Measurements from ENCODE around the gene CNTN1. TPM values are rescaled to one million over a fixed set of nuclear protein-coding genes. Genes with fewer than 3 reads are reported as not detected.

Gene CNTN1
- total RNA-seq, 2 donors from 2014 or later, result 0.16 to 0.19 TPM

DNA sequence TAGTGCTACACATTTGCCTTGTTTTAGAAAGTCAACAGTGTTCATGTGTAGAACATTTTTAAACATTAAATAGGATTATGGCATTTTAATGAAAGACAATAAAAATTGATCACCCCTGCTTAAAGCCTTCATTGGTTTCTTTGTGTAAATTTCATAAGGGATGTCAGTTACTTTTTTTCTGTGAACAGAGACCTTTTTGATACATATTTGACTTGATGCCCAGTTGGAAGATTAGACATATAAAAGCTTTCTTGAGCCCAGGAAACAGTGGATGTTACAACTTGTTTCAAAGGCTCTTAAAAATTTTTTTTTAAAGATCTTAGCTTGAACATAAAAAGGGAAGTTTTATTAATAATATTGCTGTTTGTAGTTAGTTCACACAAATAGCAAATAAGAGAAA lies 327.2 kb downstream of the CNTN1 start:
- Histone ChIP-seq H3K9me3 (no peaks in the 10 kb centered on the region), H3K27ac (no peak overlapping the region), H3K4me1 (no peaks in the 10 kb centered on the region), H3K36me3 (no peaks in the 10 kb centered on the region), H3K4me3 (no peak overlapping the region), H3K27me3 (no peaks in the 10 kb centered on the region)
- no peak for DNase-seq (ENCODE audit: low spot score)
- TF ChIP-seq, protein P1, sequence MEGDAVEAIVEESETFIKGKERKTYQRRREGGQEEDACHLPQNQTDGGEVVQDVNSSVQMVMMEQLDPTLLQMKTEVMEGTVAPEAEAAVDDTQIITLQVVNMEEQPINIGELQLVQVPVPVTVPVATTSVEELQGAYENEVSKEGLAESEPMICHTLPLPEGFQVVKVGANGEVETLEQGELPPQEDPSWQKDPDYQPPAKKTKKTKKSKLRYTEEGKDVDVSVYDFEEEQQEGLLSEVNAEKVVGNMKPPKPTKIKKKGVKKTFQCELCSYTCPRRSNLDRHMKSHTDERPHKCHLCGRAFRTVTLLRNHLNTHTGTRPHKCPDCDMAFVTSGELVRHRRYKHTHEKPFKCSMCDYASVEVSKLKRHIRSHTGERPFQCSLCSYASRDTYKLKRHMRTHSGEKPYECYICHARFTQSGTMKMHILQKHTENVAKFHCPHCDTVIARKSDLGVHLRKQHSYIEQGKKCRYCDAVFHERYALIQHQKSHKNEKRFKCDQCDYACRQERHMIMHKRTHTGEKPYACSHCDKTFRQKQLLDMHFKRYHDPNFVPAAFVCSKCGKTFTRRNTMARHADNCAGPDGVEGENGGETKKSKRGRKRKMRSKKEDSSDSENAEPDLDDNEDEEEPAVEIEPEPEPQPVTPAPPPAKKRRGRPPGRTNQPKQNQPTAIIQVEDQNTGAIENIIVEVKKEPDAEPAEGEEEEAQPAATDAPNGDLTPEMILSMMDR (IDR thresholded peaks at IDR 0.05), result no peak

DNA sequence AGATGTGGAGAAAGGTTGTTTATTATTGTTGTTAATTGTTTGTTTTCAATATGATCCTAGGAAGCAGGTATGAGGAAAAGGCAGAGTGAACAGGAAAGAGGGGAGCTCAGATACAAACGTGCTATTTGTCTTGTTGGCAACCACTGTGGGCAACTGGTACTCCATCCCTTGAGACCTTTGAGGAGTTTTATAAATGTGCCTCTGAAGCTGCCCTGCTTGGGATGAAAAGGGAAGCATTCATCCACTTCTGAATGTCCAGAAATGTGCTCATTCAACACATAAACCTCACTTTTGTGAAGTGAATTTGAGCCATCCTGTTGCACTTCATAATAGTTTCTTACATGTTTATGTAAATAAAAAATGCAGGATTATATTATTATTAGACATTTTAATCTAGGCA lies 331.6 kb downstream of the CNTN1 start:
- TF ChIP-seq, protein P1 (IDR thresholded peaks at IDR 0.05), result no peak
- Histone ChIP-seq H3K4me3 (no peak overlapping the region), H3K27me3 (no peaks in the 10 kb centered on the region), H3K9me3 (no peaks in the 10 kb centered on the region), H3K27ac (no peak overlapping the region), H3K4me1 (no peaks in the 10 kb centered on the region), H3K36me3 (no peaks in the 10 kb centered on the region)
- no peak for DNase-seq (ENCODE audit: low spot score)

DNA sequence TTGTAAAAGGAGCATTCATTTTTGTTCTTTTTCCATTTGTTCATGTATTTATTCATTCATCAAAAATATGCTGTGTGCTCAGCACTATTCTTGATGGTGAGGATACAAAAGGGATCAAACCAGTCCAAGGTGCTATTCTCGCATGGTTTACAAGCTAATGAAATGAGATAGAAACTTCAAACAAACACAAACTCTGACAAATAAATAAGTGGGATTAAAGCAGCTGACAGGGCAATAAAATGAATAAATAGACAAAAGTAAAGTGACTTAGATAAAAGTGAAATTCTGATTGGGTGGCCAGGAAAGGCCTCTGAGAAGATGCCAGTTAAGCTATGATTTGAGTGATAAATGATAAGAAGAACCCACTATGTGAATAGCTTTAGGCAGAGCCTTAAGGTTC lies 333.9 kb downstream of the CNTN1 start:
- Histone ChIP-seq H3K36me3 (no peaks in the 10 kb centered on the region), H3K9me3 (no peaks in the 10 kb centered on the region), H3K4me1 (no peaks in the 10 kb centered on the region), H3K27me3 (no peaks in the 10 kb centered on the region), H3K4me3 (no peak overlapping the region), H3K27ac (no peak overlapping the region)
- TF ChIP-seq, protein P1 (IDR thresholded peaks at IDR 0.05), result no peak
- DNase-seq (ENCODE audit: low spot score), result no peak

DNA sequence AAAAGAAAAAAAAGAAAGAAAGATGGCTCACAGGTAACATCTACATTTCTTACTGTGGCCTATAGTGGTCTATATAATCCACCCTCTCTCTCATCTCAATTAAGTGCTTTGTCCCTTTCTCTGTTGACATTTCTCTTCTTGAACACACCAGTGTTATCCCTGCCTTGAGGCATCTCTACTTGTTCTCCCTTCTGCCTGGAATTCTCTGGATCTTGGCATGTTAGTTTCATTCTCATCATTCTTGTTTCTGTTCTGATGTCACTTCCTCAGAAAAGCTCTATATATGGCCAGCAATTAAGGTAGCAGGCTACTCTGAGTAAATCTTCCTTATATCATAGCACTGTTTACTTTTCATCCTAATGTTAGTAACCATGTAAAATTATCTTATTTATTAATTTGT lies 340.1 kb downstream of the CNTN1 start:
- Histone ChIP-seq H3K27ac (no peak overlapping the region), H3K4me3 (no peak overlapping the region), H3K27me3 (no peaks in the 10 kb centered on the region), H3K36me3 (no peaks in the 10 kb centered on the region), H3K9me3 (no peaks in the 10 kb centered on the region), H3K4me1 (no peaks in the 10 kb centered on the region)
- DNase-seq (ENCODE audit: low spot score), result no peak
- TF ChIP-seq, protein P1 (IDR thresholded peaks at IDR 0.05), result no peak

DNA sequence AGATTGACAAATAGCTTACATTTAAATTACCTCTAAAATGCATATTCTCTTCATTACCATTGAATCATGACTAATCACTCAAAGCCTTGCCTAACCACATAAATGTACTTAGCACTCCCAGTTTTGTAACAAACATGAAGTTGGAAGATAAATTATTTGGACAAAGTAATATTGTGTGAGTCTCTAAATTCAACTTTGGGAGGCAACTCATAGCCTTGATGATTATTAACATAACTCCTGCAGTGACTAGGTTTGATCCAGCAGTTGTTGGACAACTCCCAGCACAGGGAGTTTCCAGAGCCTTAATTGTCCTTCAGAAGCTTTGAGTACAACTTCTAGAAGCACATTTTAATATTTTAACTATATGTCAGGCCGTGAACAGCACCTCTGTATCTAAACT lies 342.4 kb downstream of the CNTN1 start:
- H3K36me3 ChIP-seq, result no peaks in the 10 kb centered on the region
- TF ChIP-seq, protein P1 (IDR thresholded peaks at IDR 0.05), result no peak
- no peak for DNase-seq (ENCODE audit: low spot score)
- no peak overlapping the region for H3K27ac ChIP-seq
- no peaks in the 10 kb centered on the region for H3K4me1 ChIP-seq
- H3K4me3 ChIP-seq, result no peak overlapping the region
- no peaks in the 10 kb centered on the region for H3K27me3 ChIP-seq
- H3K9me3 ChIP-seq, result no peaks in the 10 kb centered on the region

DNA sequence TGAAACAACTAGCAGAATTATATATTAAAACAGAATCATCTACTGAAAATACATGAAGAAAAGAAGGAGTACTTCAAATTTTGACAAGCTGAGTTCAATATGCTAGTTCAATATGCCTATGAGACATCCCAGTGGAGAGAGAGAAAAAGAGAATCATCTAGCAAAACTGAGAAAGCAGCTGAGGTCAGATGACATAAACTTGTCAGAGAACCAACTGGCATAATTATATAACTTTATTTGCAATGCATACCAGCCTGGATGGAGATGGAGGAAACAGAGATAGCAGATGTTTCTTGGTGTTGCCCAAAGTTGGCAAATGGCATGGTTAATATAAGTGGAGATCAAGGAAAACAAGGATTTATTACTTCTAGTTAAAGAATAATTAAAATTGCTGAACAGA lies 347.2 kb downstream of the CNTN1 start:
- DNase-seq (ENCODE audit: low spot score), result no peak
- Histone ChIP-seq H3K4me1 (no peaks in the 10 kb centered on the region), H3K36me3 (no peaks in the 10 kb centered on the region), H3K27me3 (no peaks in the 10 kb centered on the region), H3K9me3 (no peaks in the 10 kb centered on the region), H3K27ac (no peak overlapping the region), H3K4me3 (no peak overlapping the region)
- TF ChIP-seq, protein P1 (IDR thresholded peaks at IDR 0.05), result no peak
